K562 (cell line): ENCODE data around the gene ENDOD1. TPM values are rescaled to one million over a fixed set of nuclear protein-coding genes. Genes with fewer than 3 reads are reported as not detected.

Source experiments
- CBX3 ChIP-seq, 2 experiments: IDR thresholded peaks; 1 replicate in 1 of 2; 2 replicates in 1 of 2; pipeline ENCODE4 v1.6.1; 2012; ENCODE audit warnings: inconsistent platforms in 2 of 2, low read length in 2 of 2, borderline replicate concordance in 1 of 2, control low read depth in 1 of 2
- CTCFL ChIP-seq: IDR thresholded peaks from 2 replicates; pipeline ENCODE4 v1.6.1; 2011; ENCODE audit warnings: borderline replicate concordance, low read depth, mild to moderate bottlenecking, moderate library complexity, low read length; ENCODE audit not compliant: insufficient read depth, poor library complexity, severe bottlenecking
- E2F6 ChIP-seq, 2 experiments: IDR thresholded peaks; 2 replicates each; pipeline ENCODE4 v1.6.1; 2011; ENCODE audit warnings: borderline replicate concordance in 1 of 2, control low read depth in 1 of 2, low read depth in 1 of 2, low read length in 1 of 2, mild to moderate bottlenecking in 1 of 2, mixed read lengths in 1 of 2, moderate library complexity in 1 of 2; ENCODE audit not compliant: insufficient read depth in 1 of 2, insufficient read length in 1 of 2, poor library complexity in 1 of 2, severe bottlenecking in 1 of 2; ENCODE audit errors: extremely low read depth in 1 of 2
- FOXM1 ChIP-seq, 2 experiments: fragments of 450-650 bp in 1 of 2; sonication (generic) in 1 of 2; formaldehyde crosslinking in 1 of 2; IDR thresholded peaks; 2 replicates each; pipeline versions ENCODE4 v1.6.1 to v1.9.0; 2017 to 2022; ENCODE audit warnings: low read depth in 2 of 2, mild to moderate bottlenecking in 2 of 2, missing genetic modification reagents in 1 of 2, moderate library complexity in 1 of 2
- JUN ChIP-seq, 2 experiments: sonication (generic) in 1 of 2; formaldehyde crosslinking in 1 of 2; IDR thresholded peaks; 2 replicates each; pipeline versions ENCODE4 v1.6.1 to v1.8.0; 2012 to 2022; ENCODE audit warnings: borderline replicate concordance in 2 of 2, mild to moderate bottlenecking in 2 of 2, improper control_type of control experiment in 1 of 2, low read depth in 1 of 2, low read length in 1 of 2, missing genetic modification reagents in 1 of 2
- NFATC3 ChIP-seq: fragments of 450-650 bp; IDR thresholded peaks from 2 replicates; pipeline ENCODE4 v1.6.1; 2017; ENCODE audit warnings: mild to moderate bottlenecking
- NFRKB ChIP-seq: fragments of 450-650 bp; IDR thresholded peaks from 2 replicates; pipeline ENCODE4 v1.6.1; 2016; ENCODE audit warnings: low read depth
- PBX2 ChIP-seq, 2 experiments: IDR thresholded peaks in 1 of 2; conservative IDR thresholded peaks in 1 of 2; 2 replicates each; pipeline ENCODE4 v1.6.1; 2016; ENCODE audit warnings: low read depth in 2 of 2, mild to moderate bottlenecking in 1 of 2, missing compliant biosample characterization in 1 of 2, missing genetic modification characterization in 1 of 2, moderate library complexity in 1 of 2
- PREB ChIP-seq: sonication (generic); formaldehyde crosslinking; IDR thresholded peaks from 2 replicates; pipeline ENCODE4 v1.8.1; 2023; ENCODE audit warnings: mild to moderate bottlenecking, missing genetic modification reagents
- SRF ChIP-seq, 2 experiments: fragments of 250-450, 450-650 bp in 1 of 2; sonication (Bioruptor Pico) in 1 of 2; sonication (generic) in 1 of 2; formaldehyde crosslinking; IDR thresholded peaks; 2 replicates each; pipeline versions ENCODE4 v1.5.0 to v1.5.1; 2020 to 2022; ENCODE audit warnings: mild to moderate bottlenecking in 1 of 2, missing genetic modification reagents in 1 of 2
- TAF1 ChIP-seq: IDR thresholded peaks from 2 replicates; pipeline ENCODE4 v1.6.1; 2011; ENCODE audit warnings: mild to moderate bottlenecking, low read length, moderate library complexity; ENCODE audit not compliant: insufficient read depth, control insufficient read depth, severe bottlenecking; ENCODE audit errors: extremely low read depth
- TARDBP ChIP-seq: fragments of 450-650 bp; IDR thresholded peaks from 2 replicates; pipeline ENCODE4 v1.6.1; 2016
- TSC22D4 ChIP-seq: fragments of 450-650 bp; IDR thresholded peaks from 2 replicates; pipeline ENCODE4 v1.6.1; 2016; ENCODE audit warnings: missing genetic modification characterization, missing biosample characterization, control low read depth
- ZBTB7A ChIP-seq: IDR thresholded peaks from 2 replicates; pipeline ENCODE4 v1.6.1; 2011; ENCODE audit warnings: low read depth, mild to moderate bottlenecking, low read length, moderate library complexity, borderline replicate concordance; ENCODE audit not compliant: control insufficient read depth
- ZNF121 ChIP-seq: sonication (generic); formaldehyde crosslinking; conservative IDR thresholded peaks from 2 replicates; pipeline ENCODE4 v1.8.0; 2022; ENCODE audit warnings: missing genetic modification reagents
- ZNF224 ChIP-seq: sonication (generic); formaldehyde crosslinking; IDR thresholded peaks from 2 replicates; pipeline ENCODE4 v1.8.0; 2022; ENCODE audit warnings: mild to moderate bottlenecking, missing genetic modification reagents
- ZNF778 ChIP-seq: fragments of 450-650 bp; formaldehyde crosslinking; IDR thresholded peaks from 2 replicates; pipeline ENCODE4 v1.4.0; 2020; ENCODE audit warnings: mild to moderate bottlenecking, moderate library complexity
- polyA plus RNA-seq, 8 experiments: library from polyadenylated mRNA; depleted of rRNA in 4 of 8; stranded (reverse) in 5 of 8; unstranded in 3 of 8; fragments of >200 nt; fragmentation: Nextera tagmentation in 2 of 8; fragmentation: Illumina TruSeq in 1 of 8; extraction: Ambion mirVana in 2 of 8; extraction: Trizol in 1 of 8; gene quantifications; 2 replicates each; pipeline versions ENCODE4 v1.2.1 to v1.2.3, GENCODE V29; 2011 to 2014; ENCODE audit warnings: inconsistent platforms in 1 of 8, missing spikeins in 1 of 8
- total RNA-seq, 7 experiments: library from RNA; depleted of rRNA in 6 of 7; stranded (reverse); fragments of >200 nt in 6 of 7; fragmentation: Illumina TruSeq in 2 of 7; extraction: Trizol in 2 of 7; gene quantifications; 2 replicates each; pipeline versions ENCODE4 v1.2.1 to v1.2.3, GENCODE V29; 2011 to 2021; ENCODE audit warnings: low replicate concordance in 1 of 7

Gene ENDOD1
- total and polyA plus RNA-seq, 9 of the 15 experiments (the other 6 are each of a cell fraction or from before 2014, with no cell fraction given): 4.2 to 11.8 (median 9.3) TPM

GRCh38 chr11:95067039-95067840 is 22.4 kb upstream of the ENDOD1 start (continued):
- no peak for TF ChIP-seq PBX2 (CRISPR knock-in tag; IDR thresholded peaks at IDR 0.05; ENCODE audit: low read depth)
- no peak for TF ChIP-seq PBX2 (tag; conservative IDR thresholded peaks at IDR 0.05; ENCODE audit: low read depth)
- TF ChIP-seq FOXM1 (IDR thresholded peaks at IDR 0.05; ENCODE audit: low read depth): no peak
- TF ChIP-seq FOXM1 (CRISPR knock-in tag; IDR thresholded peaks at IDR 0.05; ENCODE audit: low read depth): peak; percentile 38; the same call in 1 of the 2 replicates
- peak; percentile 74; the same call in 1 of the 2 replicates for TF ChIP-seq TARDBP
- TF ChIP-seq TSC22D4 (tag): no peak
- 0 out of 3 replicates have a peak, but pooled peaks of 1 of the 2 experiments have one; percentile 58 for TF ChIP-seq CBX3 (IDR thresholded peaks at IDR 0.05; ENCODE audit: borderline replicate concordance in 1 of 2, low read length in 2 of 2)
- no peak for TF ChIP-seq ZNF224
- no peak for TF ChIP-seq JUN (IDR thresholded peaks at IDR 0.05; ENCODE audit: borderline replicate concordance, low read depth, low read length)
- peak; percentile 49; the same call in 1 of the 2 replicates for TF ChIP-seq JUN (CRISPR knock-in tag; IDR thresholded peaks at IDR 0.05; ENCODE audit: borderline replicate concordance)
- peak; percentile 83 for TF ChIP-seq CTCFL
- no peak for TF ChIP-seq ZBTB7A
- no peak for TF ChIP-seq ZNF121 (CRISPR knock-in tag)
- TF ChIP-seq NFATC3: no peak
- TF ChIP-seq ZNF778 (CRISPR knock-in tag): no peak
- TF ChIP-seq NFRKB: peak; percentile 88
- peak; percentile 60 for TF ChIP-seq TAF1
- TF ChIP-seq SRF (CRISPR knock-in tag; IDR thresholded peaks at IDR 0.05): no peak
- peak; percentile 56 to 72 for TF ChIP-seq E2F6 (IDR thresholded peaks at IDR 0.05; ENCODE audit: borderline replicate concordance in 1 of 2, extremely low read depth in 1 of 2, insufficient read depth in 1 of 2, insufficient read length in 1 of 2, low read depth in 1 of 2, low read length in 1 of 2, poor library complexity in 1 of 2, severe bottlenecking in 1 of 2)
- no peak for TF ChIP-seq PREB (CRISPR knock-in tag)
